HepG2 (cell line): ENCODE data around the gene SLC29A2. TPM values are rescaled to one million over a fixed set of nuclear protein-coding genes. Genes with fewer than 3 reads are reported as not detected.

ENCODE experiments used
- CSRNP1 ChIP-seq: sonication (generic); formaldehyde crosslinking; IDR thresholded peaks from 2 replicates; pipeline ENCODE4 v1.8.1; 2023; ENCODE audit warnings: mild to moderate bottlenecking, missing genetic modification reagents
- HDAC1 ChIP-seq: sonication (generic); formaldehyde crosslinking; IDR thresholded peaks from 2 replicates; pipeline ENCODE4 v1.5.1; 2020; ENCODE audit warnings: mild to moderate bottlenecking, missing genetic modification reagents
- HOXA5 ChIP-seq: sonication (generic); formaldehyde crosslinking; IDR thresholded peaks from 2 replicates; pipeline ENCODE4 v1.4.0; 2020; ENCODE audit warnings: missing genetic modification reagents
- MAFG ChIP-seq: sonication (generic); formaldehyde crosslinking; IDR thresholded peaks from 2 replicates; pipeline ENCODE4 v1.5.1; 2020; ENCODE audit warnings: mild to moderate bottlenecking, missing genetic modification reagents
- MTERF4 ChIP-seq: sonication (generic); formaldehyde crosslinking; IDR thresholded peaks from 2 replicates; pipeline ENCODE4 v1.8.0; 2023; ENCODE audit warnings: mild to moderate bottlenecking, missing genetic modification reagents
- NR1H2 ChIP-seq: sonication (generic); formaldehyde crosslinking; IDR thresholded peaks from 2 replicates; pipeline ENCODE4 v1.8.1; 2022; ENCODE audit warnings: low read depth, missing genetic modification reagents, borderline replicate concordance
- PITX1 ChIP-seq: sonication (generic); formaldehyde crosslinking; IDR thresholded peaks from 2 replicates; pipeline ENCODE4 v1.5.1; 2020; ENCODE audit warnings: mild to moderate bottlenecking, missing genetic modification reagents
- RNF2 ChIP-seq: fragments of 450-650 bp; conservative IDR thresholded peaks from 2 replicates; pipeline ENCODE4 v1.6.1; 2016; ENCODE audit warnings: low read depth
- SKIL ChIP-seq: sonication (generic); formaldehyde crosslinking; IDR thresholded peaks from 2 replicates; pipeline ENCODE4 v1.8.0; 2022; ENCODE audit warnings: missing genetic modification reagents, mild to moderate bottlenecking, moderate library complexity, borderline replicate concordance
- UBTF ChIP-seq: sonication (generic); formaldehyde crosslinking; IDR thresholded peaks from 2 replicates; pipeline ENCODE4 v1.4.0; 2020; ENCODE audit warnings: mild to moderate bottlenecking, missing genetic modification reagents
- YEATS4 ChIP-seq: sonication (generic); formaldehyde crosslinking; IDR thresholded peaks from 2 replicates; pipeline ENCODE4 v1.4.0; 2020; ENCODE audit warnings: missing genetic modification reagents, borderline replicate concordance
- ZNF670 ChIP-seq: sonication (generic); formaldehyde crosslinking; IDR thresholded peaks from 2 replicates; pipeline ENCODE4 v1.8.0; 2022; ENCODE audit warnings: mild to moderate bottlenecking, missing genetic modification reagents, borderline replicate concordance
- ZNF891 ChIP-seq: sonication (generic); formaldehyde crosslinking; IDR thresholded peaks from 2 replicates; pipeline ENCODE4 v1.5.0; 2020; ENCODE audit warnings: mild to moderate bottlenecking, missing genetic modification reagents
- polyA plus RNA-seq, 8 experiments: library from polyadenylated mRNA; depleted of rRNA in 3 of 8; stranded (reverse) in 7 of 8; unstranded in 1 of 8; fragments of >200 nt; fragmentation: Illumina TruSeq in 4 of 8; extraction: Trizol in 4 of 8; gene quantifications; 2 replicates each; pipeline versions ENCODE4 v1.2.1 to v1.2.3, GENCODE V29; 2011 to 2016; ENCODE audit warnings: low read depth in 4 of 8, missing spikeins in 1 of 8, mixed read lengths in 1 of 8; ENCODE audit not compliant: insufficient read depth in 1 of 8
- total RNA-seq, 5 experiments: library from RNA; depleted of rRNA; stranded (reverse); fragments of >200 nt; fragmentation: Illumina TruSeq; extraction: Trizol; gene quantifications; 2 replicates each; pipeline ENCODE4 v1.2.3, GENCODE V29; 2016; ENCODE audit warnings: low read depth in 1 of 5

The SLC29A2 gene
- total and polyA plus RNA-seq, 2 of the 13 experiments (the other 11 are each of a cell fraction or from before 2014, with no cell fraction given) = 0.63 to 0.66 TPM

- TF ChIP-seq HOXA5 (CRISPR knock-in tag) (peak; percentile 67; the same call in 1 of the 2 replicates), HDAC1 (CRISPR knock-in tag) (peak; percentile 60), PITX1 (CRISPR knock-in tag) (peak; percentile 40; the same call in 1 of the 2 replicates), SKIL (CRISPR knock-in tag) (no peak), CSRNP1 (CRISPR knock-in tag) (peak; percentile 8; the same call in 1 of the 2 replicates), MTERF4 (CRISPR knock-in tag) (peak; percentile 66; the same call in 1 of the 2 replicates), MAFG (CRISPR knock-in tag) (peak; percentile 28; the same call in 1 of the 2 replicates), ZNF670 (CRISPR knock-in tag) (0 out of 2 replicates have a peak, but pooled peaks have one; percentile 48), UBTF (CRISPR knock-in tag) (peak; percentile 59), RNF2 (no peak), ZNF891 (CRISPR knock-in tag) (peak; percentile 65; the same call in 1 of the 2 replicates), YEATS4 (CRISPR knock-in tag) (peak; percentile 21), NR1H2 (CRISPR knock-in tag) (0 out of 2 replicates have a peak, but pooled peaks have one; percentile 39)
Observed at GRCh38 chr11:66346476-66347424, 24.8 kb downstream of the SLC29A2 start (continued).
